Measurements from ENCODE around the gene NKD2.

- TF ChIP-seq CTCF (IDR thresholded peaks at IDR 0.05; ENCODE audit: low read length) (no peak), EZH2 (optimal IDR thresholded peaks at IDR 0.05; ENCODE audit: low read depth, low read length) (no peak), EZH2phosphoT487 (IDR thresholded peaks at IDR 0.05; ENCODE audit: low read length) (no peak)
Observed at GRCh38 chr5:1078851-1079250, 70.2 kb downstream of the NKD2 start.

Measured in MM.1S (cell line).